ENCODE measurements around the gene MTCH1.

DNA sequence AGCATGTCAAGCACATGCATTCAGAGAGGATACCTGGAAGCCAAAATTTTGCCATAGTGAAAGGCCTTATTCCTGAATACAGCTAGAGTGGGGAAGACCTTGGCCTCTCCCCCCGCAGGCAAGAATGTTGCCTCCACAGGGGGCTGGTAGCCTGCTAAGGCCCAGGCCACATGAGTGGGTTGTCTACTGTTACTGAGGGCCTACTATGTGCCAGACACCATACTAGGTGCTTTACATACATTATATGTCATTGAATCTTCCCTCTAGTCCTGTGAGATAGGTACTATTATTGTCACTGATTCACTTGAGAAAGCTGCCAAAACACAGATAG lies 32.1 kb downstream of the MTCH1 start:
- TF ChIP-seq, protein P1, sequence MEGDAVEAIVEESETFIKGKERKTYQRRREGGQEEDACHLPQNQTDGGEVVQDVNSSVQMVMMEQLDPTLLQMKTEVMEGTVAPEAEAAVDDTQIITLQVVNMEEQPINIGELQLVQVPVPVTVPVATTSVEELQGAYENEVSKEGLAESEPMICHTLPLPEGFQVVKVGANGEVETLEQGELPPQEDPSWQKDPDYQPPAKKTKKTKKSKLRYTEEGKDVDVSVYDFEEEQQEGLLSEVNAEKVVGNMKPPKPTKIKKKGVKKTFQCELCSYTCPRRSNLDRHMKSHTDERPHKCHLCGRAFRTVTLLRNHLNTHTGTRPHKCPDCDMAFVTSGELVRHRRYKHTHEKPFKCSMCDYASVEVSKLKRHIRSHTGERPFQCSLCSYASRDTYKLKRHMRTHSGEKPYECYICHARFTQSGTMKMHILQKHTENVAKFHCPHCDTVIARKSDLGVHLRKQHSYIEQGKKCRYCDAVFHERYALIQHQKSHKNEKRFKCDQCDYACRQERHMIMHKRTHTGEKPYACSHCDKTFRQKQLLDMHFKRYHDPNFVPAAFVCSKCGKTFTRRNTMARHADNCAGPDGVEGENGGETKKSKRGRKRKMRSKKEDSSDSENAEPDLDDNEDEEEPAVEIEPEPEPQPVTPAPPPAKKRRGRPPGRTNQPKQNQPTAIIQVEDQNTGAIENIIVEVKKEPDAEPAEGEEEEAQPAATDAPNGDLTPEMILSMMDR (IDR thresholded peaks at IDR 0.05 in 8 of 11, conservative IDR thresholded peaks at IDR 0.05 in 3 of 11) = no peak
- no peak for TF ChIP-seq POLR2A (IDR thresholded peaks at IDR 0.05)
